HUES6 (cell line): Measurements from ENCODE around the gene STARD3.
A peak's percentile ranks its signal among the peaks of the same experiment; 100 is the strongest.
"Not testable (repeated sequence)": the region's sequence is repeated elsewhere in the genome, so short reads cannot be mapped to it uniquely, and the experiment has no call there.

Source experiments
- H3K27ac ChIP-seq: 2 replicates; pipeline ENCODE4 v1.7.0; 2013; ENCODE audit warnings: low read depth, mild to moderate bottlenecking, low read length, inconsistent platforms
- H3K27me3 ChIP-seq: 2 replicates; pipeline ENCODE4 v1.6.1; 2013; ENCODE audit warnings: low read length; ENCODE audit not compliant: control insufficient read depth, insufficient read depth
- H3K36me3 ChIP-seq: 2 replicates; pipeline ENCODE4 v1.6.1; 2013; ENCODE audit warnings: low read length; ENCODE audit not compliant: control insufficient read depth, insufficient read depth
- H3K4me1 ChIP-seq: 2 replicates; pipeline ENCODE4 v1.6.1; 2013; ENCODE audit warnings: low read length; ENCODE audit not compliant: control insufficient read depth, insufficient read depth
- H3K4me3 ChIP-seq: 2 replicates; pipeline ENCODE4 v1.5.1; 2013; ENCODE audit warnings: low read depth, low read length
- H3K9ac ChIP-seq: one replicate; pipeline ENCODE4 v1.6.1; 2013; ENCODE audit warnings: mild to moderate bottlenecking, low read length
- H3K9me3 ChIP-seq: 2 replicates; pipeline ENCODE4 v1.6.1; 2013; ENCODE audit warnings: low read depth, low read length; ENCODE audit not compliant: control insufficient read depth, insufficient read depth

STARD3 gene

DNA sequence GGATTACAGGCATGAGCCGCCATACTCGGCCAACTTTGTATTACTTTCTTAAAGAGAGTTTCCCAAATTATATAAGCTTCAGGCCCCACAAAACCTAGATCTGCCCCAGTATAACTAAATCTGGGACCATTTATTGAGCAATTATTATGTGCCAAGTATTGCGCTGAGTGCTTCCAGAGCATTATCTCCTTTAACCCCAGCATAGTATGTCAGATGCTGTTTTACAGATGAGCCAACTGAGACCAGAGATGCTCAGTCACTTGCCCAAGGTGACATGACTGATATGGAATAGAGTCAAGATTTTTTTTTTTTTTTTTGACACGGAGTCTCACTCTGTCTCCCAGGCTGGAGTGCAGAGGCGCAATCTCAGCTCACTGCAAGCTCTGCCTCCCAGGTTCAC lies 61.0 kb downstream of the STARD3 start:
- Histone ChIP-seq H3K4me3 (no peak overlapping the region), H3K4me1 (peaks cover 48% of the 10 kb centered on the region), H3K9ac (no peak overlapping the region)

DNA sequence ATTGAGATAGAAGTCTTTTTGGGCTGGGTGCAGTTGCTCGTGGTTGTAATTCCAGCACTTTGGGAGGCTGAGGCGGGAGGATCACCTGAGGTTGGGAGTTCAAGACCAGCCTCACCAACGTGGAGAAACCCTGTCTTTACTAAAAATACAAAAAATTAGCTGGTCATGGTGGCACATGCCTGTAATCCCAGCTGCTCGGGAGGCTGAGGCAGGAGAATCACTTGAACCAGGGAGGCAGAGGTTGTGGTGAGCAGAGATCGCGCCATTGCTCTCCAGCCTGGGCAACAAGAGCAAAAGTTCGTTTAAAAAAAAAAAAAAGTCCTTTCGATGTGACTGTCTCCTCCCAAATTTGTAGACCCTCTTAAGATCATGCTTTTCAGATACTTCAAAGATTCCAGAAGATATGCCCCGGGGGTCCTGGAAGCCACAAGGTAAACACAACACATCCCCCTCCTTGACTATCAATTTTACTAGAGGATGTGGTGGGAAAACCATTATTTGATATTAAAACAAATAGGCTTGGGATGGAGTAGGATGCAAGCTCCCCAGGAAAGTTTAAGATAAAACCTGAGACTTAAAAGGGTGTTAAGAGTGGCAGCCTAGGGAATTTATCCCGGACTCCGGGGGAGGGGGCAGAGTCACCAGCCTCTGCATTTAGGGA lies 62.3 kb downstream of the STARD3 start:
- not testable (repeated sequence) for H3K27me3 ChIP-seq, H3K9me3 ChIP-seq, H3K36me3 ChIP-seq
- Histone ChIP-seq H3K9ac (peak overlapping the region; percentile 56), H3K4me3 (peak overlapping the region; percentile 84), H3K27ac (peak overlapping the region; percentile 84), H3K4me1 (peaks cover 61% of the 10 kb centered on the region)

More for the DNA sequence above, 61.0 kb downstream of the STARD3 start:
- H3K27me3 ChIP-seq, result no peaks in the 10 kb centered on the region
- no peaks in the 10 kb centered on the region for H3K36me3 ChIP-seq
- no peak overlapping the region for H3K27ac ChIP-seq
- no peaks in the 10 kb centered on the region for H3K9me3 ChIP-seq

DNA sequence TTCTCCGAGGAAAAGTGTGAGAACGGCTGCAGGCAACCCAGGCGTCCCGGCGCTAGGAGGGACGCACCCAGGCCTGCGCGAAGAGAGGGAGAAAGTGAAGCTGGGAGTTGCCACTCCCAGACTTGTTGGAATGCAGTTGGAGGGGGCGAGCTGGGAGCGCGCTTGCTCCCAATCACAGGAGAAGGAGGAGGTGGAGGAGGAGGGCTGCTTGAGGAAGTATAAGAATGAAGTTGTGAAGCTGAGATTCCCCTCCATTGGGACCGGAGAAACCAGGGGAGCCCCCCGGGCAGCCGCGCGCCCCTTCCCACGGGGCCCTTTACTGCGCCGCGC lies 62.8 kb downstream of the STARD3 start, which contains the start of gene ERBB2:
Gene ERBB2, plus strand, starts transcription at position 247 of the 330 bp plus-strand sequence. CDS start 175 bp downstream, outside the sequence.
- peaks cover 61% of the 10 kb centered on the region for H3K4me1 ChIP-seq
- peaks cover 12% of the 10 kb centered on the region; the same call in 1 of the 2 replicates for H3K36me3 ChIP-seq
- peak within 1 kb of the TSS; percentile 84 for H3K27ac ChIP-seq
- H3K27me3 ChIP-seq, result no peaks in the 10 kb centered on the region
- no peaks in the 10 kb centered on the region for H3K9me3 ChIP-seq
- peak within 1 kb of the TSS; percentile 84 for H3K4me3 ChIP-seq
- peak within 1 kb of the TSS; percentile 56 for H3K9ac ChIP-seq

DNA sequence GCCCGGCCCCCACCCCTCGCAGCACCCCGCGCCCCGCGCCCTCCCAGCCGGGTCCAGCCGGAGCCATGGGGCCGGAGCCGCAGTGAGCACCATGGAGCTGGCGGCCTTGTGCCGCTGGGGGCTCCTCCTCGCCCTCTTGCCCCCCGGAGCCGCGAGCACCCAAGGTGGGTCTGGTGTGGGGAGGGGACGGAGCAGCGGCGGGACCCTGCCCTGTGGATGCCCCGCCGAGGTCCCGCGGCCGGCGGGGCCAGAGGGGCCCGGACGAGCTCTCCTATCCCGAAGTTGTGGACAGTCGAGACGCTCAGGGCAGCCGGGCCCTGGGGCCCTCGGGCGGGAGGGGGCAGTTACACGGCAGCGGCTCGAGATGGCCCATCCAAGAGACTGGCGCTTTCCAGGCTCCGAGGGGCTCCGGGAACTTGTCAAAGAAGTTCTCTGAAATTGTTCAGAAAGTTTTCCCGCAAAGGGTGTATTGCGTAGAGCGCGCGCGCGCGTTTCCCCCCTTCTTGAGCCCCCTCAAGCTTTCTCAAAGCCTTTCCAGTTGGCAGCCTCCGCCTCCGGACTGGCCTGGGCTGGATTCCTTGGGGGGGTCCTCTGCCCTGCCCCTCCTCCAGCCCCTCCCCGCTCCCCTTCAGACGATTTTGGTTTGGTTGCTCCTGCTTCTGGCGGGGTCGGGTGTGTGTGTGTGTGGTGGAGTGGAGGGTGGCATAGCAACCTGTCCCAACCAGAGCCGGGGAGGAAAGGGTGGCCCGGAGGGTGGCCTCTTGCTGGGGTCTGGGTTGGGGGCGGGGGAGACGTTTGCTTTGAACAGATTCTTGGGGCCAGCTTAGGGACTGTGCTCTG lies 63.4 kb downstream of the STARD3 start:
- no peaks in the 10 kb centered on the region for H3K27me3 ChIP-seq
- H3K4me3 ChIP-seq, result peak overlapping the region; percentile 84
- peaks cover 61% of the 10 kb centered on the region for H3K4me1 ChIP-seq
- no peaks in the 10 kb centered on the region for H3K9me3 ChIP-seq
- H3K36me3 ChIP-seq, result peaks cover 12% of the 10 kb centered on the region; the same call in 1 of the 2 replicates
- peak overlapping the region; percentile 56 for H3K9ac ChIP-seq
- peak overlapping the region; percentile 84 for H3K27ac ChIP-seq

DNA sequence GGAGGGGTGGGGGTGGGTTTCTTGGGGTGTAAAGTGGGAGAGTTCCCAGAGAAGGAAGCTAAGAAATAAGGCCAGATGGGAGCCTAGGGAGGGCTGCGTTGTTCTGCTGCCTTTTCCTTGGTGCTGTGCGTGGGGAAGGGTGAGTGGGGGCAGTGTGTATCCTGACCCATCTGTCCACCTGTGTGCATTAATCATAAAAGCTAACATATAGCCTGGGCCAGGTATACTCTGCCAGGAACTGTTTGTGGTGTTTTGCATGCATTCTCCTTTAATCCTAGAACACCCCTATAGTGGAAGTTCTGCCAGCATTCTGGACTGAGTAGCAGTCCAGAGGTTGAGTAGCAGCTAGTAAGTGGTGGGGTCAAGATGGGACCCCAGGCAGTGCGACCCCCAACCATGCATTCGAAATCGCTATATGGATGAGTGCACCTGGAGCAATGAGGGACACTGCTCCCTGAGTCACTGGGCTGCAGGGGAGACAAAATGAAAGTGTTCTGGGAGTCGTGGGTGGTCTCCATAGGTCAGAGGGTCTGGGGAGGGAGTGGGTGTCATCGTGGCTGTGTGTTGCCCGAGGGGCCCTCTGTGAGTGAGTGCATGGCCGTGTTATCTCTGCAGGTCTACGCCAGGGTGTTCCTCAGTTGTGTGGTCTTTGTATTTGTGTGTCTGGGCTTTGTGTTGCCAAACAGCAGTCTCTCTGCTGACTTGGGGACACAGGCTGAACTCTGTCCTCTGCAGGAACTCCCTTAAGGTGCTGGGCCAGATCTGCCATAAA lies 64.3 kb downstream of the STARD3 start:
- H3K36me3 ChIP-seq, result peaks cover 15% of the 10 kb centered on the region; the same call in 1 of the 2 replicates
- peaks cover 61% of the 10 kb centered on the region for H3K4me1 ChIP-seq
- H3K9ac ChIP-seq, result peak overlapping the region; percentile 35
- no peaks in the 10 kb centered on the region for H3K27me3 ChIP-seq
- peak overlapping the region; percentile 84 for H3K4me3 ChIP-seq
- H3K27ac ChIP-seq, result no peak overlapping the region
- H3K9me3 ChIP-seq, result no peaks in the 10 kb centered on the region

DNA sequence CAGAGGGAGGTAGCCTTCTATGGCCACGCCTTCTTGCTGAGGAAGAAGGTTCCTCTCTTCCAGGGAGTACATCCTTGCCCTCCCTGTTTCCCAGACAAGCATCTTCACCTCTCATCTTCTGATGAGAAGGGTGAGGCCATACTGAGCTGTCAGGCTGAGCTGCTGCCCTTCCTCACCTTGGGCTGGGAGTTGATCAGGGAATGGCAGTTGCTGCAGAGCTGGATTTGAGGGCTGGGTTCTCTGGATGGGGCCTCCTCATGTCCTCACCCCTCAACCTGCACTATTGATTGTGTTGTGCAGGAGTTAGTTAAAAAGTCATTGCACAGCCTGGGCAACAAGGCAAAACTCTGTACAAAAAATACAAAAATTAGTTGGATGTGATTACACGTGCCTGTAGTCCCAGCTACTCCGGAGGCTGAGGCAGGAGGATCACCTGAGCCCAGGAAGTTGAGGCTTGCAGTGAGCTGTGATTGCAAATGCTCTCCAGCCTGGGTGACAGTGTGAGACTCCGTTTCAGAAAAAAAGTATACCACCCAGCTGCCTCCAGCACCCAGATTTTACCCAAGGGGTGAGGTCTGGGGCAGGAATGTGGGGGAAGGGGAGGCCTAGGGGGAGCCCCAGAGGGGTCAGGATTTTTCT lies 65.0 kb downstream of the STARD3 start:
- Histone ChIP-seq H3K27me3 (no peaks in the 10 kb centered on the region), H3K4me1 (peaks cover 56% of the 10 kb centered on the region), H3K36me3 (peaks cover 22% of the 10 kb centered on the region), H3K27ac (no peak overlapping the region), H3K4me3 (peak overlapping the region; percentile 84), H3K9me3 (no peaks in the 10 kb centered on the region), H3K9ac (no peak overlapping the region)

DNA sequence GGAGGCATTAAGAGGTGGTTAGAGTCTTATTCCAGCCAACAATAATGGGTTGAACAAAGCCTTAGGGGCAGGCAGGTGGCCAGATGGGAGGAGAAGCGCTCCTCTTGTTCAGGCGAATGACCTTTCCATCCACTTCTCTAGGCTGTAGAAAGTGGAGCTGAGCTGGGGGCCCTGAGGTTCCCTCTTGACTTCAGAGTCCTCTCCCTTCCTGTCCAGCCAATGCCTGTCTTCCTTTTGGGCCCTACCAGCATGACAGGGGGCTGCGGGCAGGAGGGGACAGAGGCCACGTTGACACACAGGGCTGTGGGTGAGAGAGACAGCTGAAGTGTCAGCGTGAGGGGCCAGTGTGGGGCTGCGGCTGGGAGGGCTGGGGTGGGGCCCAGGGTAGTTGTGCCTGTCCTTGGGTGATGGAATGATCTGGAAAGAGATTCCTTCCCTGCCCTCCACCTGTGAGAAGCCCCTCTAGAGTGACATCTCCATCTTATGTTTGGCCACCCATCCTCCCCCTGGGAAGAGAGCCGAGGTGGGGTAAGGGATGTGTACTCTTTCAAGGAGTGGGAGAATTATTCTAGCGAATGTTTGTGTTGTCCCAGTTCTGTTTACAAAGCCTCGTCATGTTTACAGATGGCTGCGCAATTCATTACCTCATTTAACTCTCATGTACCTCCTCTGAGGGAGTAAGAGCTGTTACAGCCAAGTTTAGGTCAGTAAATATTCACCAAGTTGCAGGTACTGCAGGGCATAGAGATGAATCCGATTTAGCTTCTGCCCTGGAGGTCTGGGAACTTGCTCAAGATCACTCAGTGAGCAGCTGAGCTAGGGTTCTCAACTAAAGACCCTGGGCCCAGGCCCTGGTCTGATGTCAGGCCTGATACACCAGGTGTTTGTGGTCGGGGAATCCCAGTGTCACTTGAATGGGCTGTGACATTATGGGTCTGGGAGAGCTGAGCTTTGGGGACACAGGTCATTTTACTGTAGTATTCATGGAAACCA lies 66.3 kb downstream of the STARD3 start:
- no peak overlapping the region for H3K27ac ChIP-seq
- no peaks in the 10 kb centered on the region for H3K27me3 ChIP-seq
- H3K9ac ChIP-seq, result no peak overlapping the region
- H3K36me3 ChIP-seq, result peaks cover 34% of the 10 kb centered on the region
- H3K4me1 ChIP-seq, result peaks cover 56% of the 10 kb centered on the region
- H3K4me3 ChIP-seq, result no peak overlapping the region
- no peaks in the 10 kb centered on the region for H3K9me3 ChIP-seq

DNA sequence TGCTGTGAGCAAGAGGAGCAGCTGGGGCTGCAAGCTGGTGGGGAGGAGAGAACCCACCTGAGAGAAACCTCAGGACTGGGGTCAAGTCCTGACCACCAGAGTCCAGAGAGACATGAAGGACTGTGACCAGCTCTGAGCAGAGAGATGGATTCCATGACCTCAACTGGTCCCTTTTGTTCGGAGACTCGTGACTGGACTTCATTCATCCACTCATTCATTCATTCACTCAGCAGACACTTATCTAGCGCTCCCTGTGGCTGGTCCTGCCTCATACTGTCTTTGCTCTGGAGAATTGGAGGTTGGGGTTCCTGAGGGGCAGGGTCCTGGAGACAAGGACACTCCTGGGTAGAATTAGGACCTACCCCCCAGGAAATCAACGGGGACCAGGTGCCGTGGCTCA lies 67.0 kb downstream of the STARD3 start:
- peaks cover 41% of the 10 kb centered on the region for H3K36me3 ChIP-seq
- no peak overlapping the region for H3K9ac ChIP-seq
- peaks cover 56% of the 10 kb centered on the region for H3K4me1 ChIP-seq

DNA sequence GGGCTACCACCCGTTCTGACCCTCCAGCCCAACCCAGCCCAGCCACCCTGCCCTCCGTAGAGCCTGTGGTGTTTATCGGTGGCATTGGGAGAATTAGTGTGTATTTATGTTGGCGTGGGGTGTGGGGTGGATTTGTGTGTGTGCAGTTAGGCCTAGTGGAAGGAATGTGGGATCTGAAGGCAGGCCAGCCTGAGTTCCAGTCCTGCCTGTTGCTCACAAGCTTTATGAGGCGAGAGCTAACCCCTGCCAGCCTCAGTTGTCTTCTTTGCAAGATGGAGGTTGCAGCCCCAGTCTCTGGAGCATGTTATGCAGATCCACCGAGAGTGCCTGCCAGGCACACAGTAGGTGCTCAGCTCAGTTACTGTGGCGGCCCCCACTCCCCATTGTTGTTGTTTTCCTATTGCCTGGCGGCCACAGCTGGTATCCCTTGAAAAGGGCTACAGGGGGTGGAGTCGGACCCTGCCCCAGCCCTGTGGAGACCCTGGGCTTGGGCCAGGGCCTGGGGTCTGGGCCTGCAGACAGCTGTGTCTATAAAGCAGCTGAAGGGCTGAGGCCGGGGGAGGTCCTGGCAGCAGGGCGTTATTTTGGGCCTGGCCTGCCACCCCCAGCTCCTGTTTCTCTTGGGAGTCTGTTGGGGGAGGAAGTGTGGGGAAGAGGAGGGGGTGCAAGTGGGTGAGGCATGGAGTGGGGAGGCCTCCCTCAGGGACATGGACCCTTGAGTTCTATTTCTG lies 68.0 kb downstream of the STARD3 start:
- Histone ChIP-seq H3K27ac (peak overlapping the region; percentile 29), H3K4me1 (peaks cover 51% of the 10 kb centered on the region), H3K9ac (no peak overlapping the region), H3K4me3 (no peak overlapping the region), H3K9me3 (no peaks in the 10 kb centered on the region), H3K27me3 (no peaks in the 10 kb centered on the region), H3K36me3 (peaks cover 52% of the 10 kb centered on the region)

More for the DNA sequence above, 67.0 kb downstream of the STARD3 start:
- Histone ChIP-seq H3K27me3 (no peaks in the 10 kb centered on the region), H3K4me3 (no peak overlapping the region), H3K27ac (no peak overlapping the region), H3K9me3 (no peaks in the 10 kb centered on the region)
